Kidney glomerular epithelial cell (primary cell): Measurements from ENCODE around the gene ZNF660.

Experiments
- DNase-seq: peaks from one replicate; lab custom pipeline; 2025; lab: John Stamatoyannopoulos, UW

Gene ZNF660

GRCh38 chr3:44632193-44632592 lies 47.4 kb downstream of the ZNF660 start:
- DNase-seq, result no peak

GRCh38 chr3:44642337-44642736 lies 57.6 kb downstream of the ZNF660 start:
- no peak for DNase-seq

GRCh38 chr3:44643024-44643423 lies 58.3 kb downstream of the ZNF660 start:
- no peak for DNase-seq

GRCh38 chr3:44647771-44648170 lies 63.0 kb downstream of the ZNF660 start:
- DNase-seq, result no peak

- peak; percentile 80 for DNase-seq
Measured at GRCh38 chr3:44648564-44649229, 63.9 kb downstream of the ZNF660 start, which contains the start of gene ZNF35. Gene ZNF35 (plus strand): TSS chr3:44648732. CDS start chr3:44651068, 2,336 bp downstream.
